OCI-LY7 (cell line): ENCODE results near the gene GK2. TPM values are rescaled to one million over a fixed set of nuclear protein-coding genes. Genes with fewer than 3 reads are reported as not detected.

Experiments used
- BruUV-seq: library from RNA; stranded (reverse); fragments of 400-500 nt; replicated peaks from 2 replicates; lab custom pipeline; 2021; lab: Mats Ljungman, UMichigan
- CTCF ChIA-PET: fragments of 300-600 bp; sonication (Branson Sonifier 250); formaldehyde crosslinking; loops from one replicate; lab custom pipeline; 2022; ENCODE audit warnings: antibody characterized with exemption; ENCODE audit not compliant: unreplicated experiment; lab: Charles Lee
- POLR2A ChIA-PET: fragments of 300-600 bp; sonication (Branson Sonifier 250); formaldehyde crosslinking; loops from one replicate; lab custom pipeline; 2022; ENCODE audit warnings: antibody characterized with exemption; lab: Charles Lee
- DNase-seq: peaks from one replicate; pipeline ENCODE4 v3.0.0-alpha.2; 2015; ENCODE audit warnings: low spot score
- H2AFZ ChIP-seq: fragments of 200-600 bp; sonication (generic), shearing (Covaris generic); 2 replicates; pipeline ENCODE4 v1.6.1; 2014; ENCODE audit warnings: mild to moderate bottlenecking, antibody characterized with exemption, low read length, moderate library complexity
- H3K27ac ChIP-seq: fragments of 200-600 bp; sonication (generic); 2 replicates; pipeline ENCODE4 v1.5.1; 2014; ENCODE audit warnings: mixed run types, low read depth, mild to moderate bottlenecking, moderate library complexity, low read length, inconsistent platforms; ENCODE audit not compliant: poor library complexity, severe bottlenecking
- H3K36me3 ChIP-seq: fragments of 200-600 bp; sonication (generic); 2 replicates; pipeline ENCODE4 v1.6.1; 2014; ENCODE audit warnings: mild to moderate bottlenecking, antibody characterized with exemption, low read length, moderate library complexity, mixed read lengths; ENCODE audit not compliant: insufficient read depth
- H3K4me1 ChIP-seq: fragments of 200-600 bp; sonication (generic); 2 replicates; pipeline ENCODE4 v1.5.1; 2014; ENCODE audit warnings: mild to moderate bottlenecking, low read length; ENCODE audit not compliant: insufficient read depth, poor library complexity, severe bottlenecking
- H3K4me2 ChIP-seq: fragments of 200-600 bp; sonication (generic); 2 replicates; pipeline ENCODE4 v1.6.1; 2014; ENCODE audit warnings: mild to moderate bottlenecking, low read length
- H3K4me3 ChIP-seq: fragments of 200-600 bp; sonication (generic); 2 replicates; pipeline ENCODE4 v1.5.1; 2014; ENCODE audit warnings: mild to moderate bottlenecking, low read depth, low read length; ENCODE audit not compliant: poor library complexity, severe bottlenecking
- H3K79me2 ChIP-seq: fragments of 200-600 bp; sonication (generic); 2 replicates; pipeline ENCODE4 v1.6.1; 2016; ENCODE audit warnings: low read depth, mild to moderate bottlenecking, low read length, moderate library complexity, mixed read lengths; ENCODE audit not compliant: insufficient read depth
- H3K9me2 ChIP-seq: fragments of 200-600 bp; sonication (generic); 2 replicates; pipeline ENCODE4 v1.6.1; 2016; ENCODE audit warnings: mild to moderate bottlenecking, low read length, mixed read lengths; ENCODE audit not compliant: insufficient read depth
- H3K9me3 ChIP-seq: fragments of 200-600 bp; sonication (generic); 2 replicates; pipeline ENCODE4 v1.6.1; 2014; ENCODE audit warnings: mild to moderate bottlenecking, mixed run types, low read length, mixed read lengths
- H4K20me1 ChIP-seq: fragments of 200-600 bp; sonication (generic); 2 replicates; pipeline ENCODE4 v1.6.1; 2014; ENCODE audit warnings: mild to moderate bottlenecking, antibody characterized with exemption, low read length, moderate library complexity, mixed read lengths; ENCODE audit not compliant: insufficient read depth
- EZH2phosphoT487 ChIP-seq: fragments of 200-600 bp; sonication (generic); IDR thresholded peaks from 2 replicates; pipeline ENCODE4 v1.6.1; 2018; ENCODE audit warnings: low read depth, borderline replicate concordance, mild to moderate bottlenecking, mixed run types, antibody characterized with exemption, low read length, moderate library complexity, mixed read lengths
- intact Hi-C: fragments of 100-400 bp; cut with micrococcal nuclease; formaldehyde crosslinking; loops from one replicate; pipeline ENCODE4 v1.10.0; 2022; ENCODE audit not compliant: unreplicated experiment
- total RNA-seq, 2 experiments: library from RNA; depleted of rRNA in 1 of 2; stranded (reverse); fragments of >200 nt in 1 of 2; shearing (Covaris generic) in 1 of 2; gene quantifications; 2 replicates each; pipeline ENCODE4 v1.2.3, GENCODE V29; 2014 to 2022
- TF ChIP-seq, protein P1 (sequence below): fragments of 200-600 bp; sonication (generic); conservative IDR thresholded peaks from 2 replicates; pipeline ENCODE4 v1.5.1; 2014; ENCODE audit warnings: mild to moderate bottlenecking, antibody characterized with exemption, low read length, moderate library complexity, mixed read lengths

The GK2 gene
- total RNA-seq, 2 experiments from 2014 or later = not detected

DNA sequence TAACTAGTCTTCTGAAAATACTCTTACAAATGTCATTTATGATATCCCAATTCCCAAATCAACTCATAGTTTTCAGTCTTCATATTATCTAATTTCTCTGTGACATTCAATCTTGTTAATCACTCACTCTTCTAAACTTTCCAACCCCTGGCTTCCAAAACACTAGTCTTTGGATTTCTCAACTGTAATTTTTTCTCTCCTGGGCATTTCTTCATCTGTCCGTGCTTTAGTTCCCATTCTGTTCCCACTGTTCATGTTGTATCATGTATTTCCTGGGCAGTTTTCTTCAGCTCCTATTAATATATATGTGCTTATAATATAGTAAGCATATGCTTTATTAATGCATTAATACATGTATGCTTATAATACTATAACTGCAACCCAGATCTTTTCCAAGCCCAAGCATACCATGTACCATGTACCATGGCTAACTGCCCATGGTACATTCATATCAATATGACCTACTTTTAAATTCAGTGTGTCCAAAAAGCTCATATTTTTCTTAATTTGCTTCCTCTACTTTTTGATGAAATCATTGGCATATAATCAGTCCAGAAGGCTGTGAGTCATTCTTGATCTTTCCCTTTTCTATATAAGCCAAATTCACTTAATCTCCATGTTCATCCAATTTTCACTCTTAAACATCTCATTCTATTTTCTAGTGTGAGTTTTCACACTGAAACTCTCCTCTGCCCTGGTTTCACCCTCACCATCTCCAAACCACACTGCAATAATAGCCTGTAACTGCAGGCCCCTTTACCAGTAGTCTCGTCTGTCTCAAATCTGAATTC, 21.3 kb upstream of the GK2 start:
- H3K4me1 ChIP-seq = no peaks in the 10 kb centered on the region
- no peaks in the 10 kb centered on the region for H3K9me3 ChIP-seq
- H3K36me3 ChIP-seq = no peaks in the 10 kb centered on the region
- no peak overlapping the region for H3K4me3 ChIP-seq
- no TSS peak for BruUV-seq
- intact Hi-C loops = no loop called here
- ChIA-PET CTCF (no interaction called here), POLR2A (no interaction called here)
- TF ChIP-seq, protein P1, sequence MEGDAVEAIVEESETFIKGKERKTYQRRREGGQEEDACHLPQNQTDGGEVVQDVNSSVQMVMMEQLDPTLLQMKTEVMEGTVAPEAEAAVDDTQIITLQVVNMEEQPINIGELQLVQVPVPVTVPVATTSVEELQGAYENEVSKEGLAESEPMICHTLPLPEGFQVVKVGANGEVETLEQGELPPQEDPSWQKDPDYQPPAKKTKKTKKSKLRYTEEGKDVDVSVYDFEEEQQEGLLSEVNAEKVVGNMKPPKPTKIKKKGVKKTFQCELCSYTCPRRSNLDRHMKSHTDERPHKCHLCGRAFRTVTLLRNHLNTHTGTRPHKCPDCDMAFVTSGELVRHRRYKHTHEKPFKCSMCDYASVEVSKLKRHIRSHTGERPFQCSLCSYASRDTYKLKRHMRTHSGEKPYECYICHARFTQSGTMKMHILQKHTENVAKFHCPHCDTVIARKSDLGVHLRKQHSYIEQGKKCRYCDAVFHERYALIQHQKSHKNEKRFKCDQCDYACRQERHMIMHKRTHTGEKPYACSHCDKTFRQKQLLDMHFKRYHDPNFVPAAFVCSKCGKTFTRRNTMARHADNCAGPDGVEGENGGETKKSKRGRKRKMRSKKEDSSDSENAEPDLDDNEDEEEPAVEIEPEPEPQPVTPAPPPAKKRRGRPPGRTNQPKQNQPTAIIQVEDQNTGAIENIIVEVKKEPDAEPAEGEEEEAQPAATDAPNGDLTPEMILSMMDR = no peak
- no peak for TF ChIP-seq EZH2phosphoT487
- H3K27ac ChIP-seq = no peak overlapping the region
- H2AFZ ChIP-seq = no peak overlapping the region
- no peaks in the 10 kb centered on the region for H3K9me2 ChIP-seq
- no peak overlapping the region for H3K4me2 ChIP-seq
- no peaks in the 10 kb centered on the region for H3K79me2 ChIP-seq
- DNase-seq = no peak
- H4K20me1 ChIP-seq = no peaks in the 10 kb centered on the region

DNA sequence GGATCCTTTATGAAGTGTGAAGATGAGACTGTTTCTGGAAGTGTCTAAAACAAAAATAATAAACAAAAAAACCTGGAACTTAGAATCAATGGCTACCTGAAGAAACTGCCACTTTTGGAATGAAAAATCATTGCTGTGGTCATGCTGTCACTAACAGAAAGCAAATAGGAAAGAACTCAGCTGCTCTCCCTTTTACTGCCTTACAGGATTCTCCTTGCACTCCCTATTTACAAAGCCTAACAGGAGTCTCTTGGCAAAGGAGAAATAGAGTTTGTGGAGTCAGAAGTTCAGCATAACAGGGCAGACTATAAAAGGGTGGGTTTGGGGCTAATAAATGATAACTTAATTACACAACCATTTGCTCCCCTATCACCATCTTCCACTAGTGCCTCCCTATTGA, 19.0 kb upstream of the GK2 start:
- Histone ChIP-seq H3K36me3 (no peaks in the 10 kb centered on the region), H3K4me2 (no peak overlapping the region), H2AFZ (no peak overlapping the region), H4K20me1 (no peaks in the 10 kb centered on the region), H3K9me2 (no peaks in the 10 kb centered on the region), H3K4me1 (no peaks in the 10 kb centered on the region), H3K4me3 (no peak overlapping the region), H3K9me3 (no peaks in the 10 kb centered on the region), H3K27ac (no peak overlapping the region), H3K79me2 (no peaks in the 10 kb centered on the region)
- intact Hi-C loops = no loop called here
- no peak for DNase-seq
- ChIA-PET CTCF (no interaction called here), POLR2A (no interaction called here)
- no TSS peak for BruUV-seq
- TF ChIP-seq, protein P1 = no peak
- no peak for TF ChIP-seq EZH2phosphoT487

DNA sequence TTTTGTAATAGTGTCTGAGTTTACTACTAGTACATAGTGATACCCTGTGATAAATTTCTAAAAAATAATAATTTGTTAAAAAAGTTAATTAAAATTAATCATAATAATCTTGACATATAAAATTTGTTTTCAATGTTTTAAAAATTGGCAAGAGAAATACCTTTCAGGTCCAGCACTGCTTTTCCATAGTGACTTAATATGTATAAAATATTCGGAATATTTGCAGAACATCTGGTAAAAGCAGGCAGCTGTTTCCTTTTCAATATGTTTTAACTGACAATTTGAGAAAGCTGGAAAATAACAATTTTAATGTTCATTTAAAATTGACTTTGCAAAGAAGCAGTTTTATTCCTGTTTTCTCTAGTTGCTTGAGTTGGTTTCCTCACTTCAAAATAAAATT, 17.6 kb upstream of the GK2 start:
- no peak overlapping the region for H3K4me3 ChIP-seq
- H4K20me1 ChIP-seq = no peaks in the 10 kb centered on the region
- POLR2A ChIA-PET = interaction anchor here (0.9 kb wide), 1 partner anchor 18 kb away, joined by 3 read pairs; no protein-coding TSS in a partner anchor
- no peaks in the 10 kb centered on the region for H3K9me2 ChIP-seq
- H3K4me1 ChIP-seq = no peaks in the 10 kb centered on the region
- H3K9me3 ChIP-seq = no peaks in the 10 kb centered on the region
- H2AFZ ChIP-seq = no peak overlapping the region
- intact Hi-C loops = no loop called here
- CTCF ChIA-PET = no interaction called here
- DNase-seq = no peak
- H3K79me2 ChIP-seq = no peaks in the 10 kb centered on the region
- TF ChIP-seq EZH2phosphoT487 = no peak
- TF ChIP-seq, protein P1 = no peak
- BruUV-seq = no TSS peak
- no peak overlapping the region for H3K27ac ChIP-seq
- no peaks in the 10 kb centered on the region for H3K36me3 ChIP-seq
- H3K4me2 ChIP-seq = no peak overlapping the region
